ENCODE results near the gene SOX8.

DNA sequence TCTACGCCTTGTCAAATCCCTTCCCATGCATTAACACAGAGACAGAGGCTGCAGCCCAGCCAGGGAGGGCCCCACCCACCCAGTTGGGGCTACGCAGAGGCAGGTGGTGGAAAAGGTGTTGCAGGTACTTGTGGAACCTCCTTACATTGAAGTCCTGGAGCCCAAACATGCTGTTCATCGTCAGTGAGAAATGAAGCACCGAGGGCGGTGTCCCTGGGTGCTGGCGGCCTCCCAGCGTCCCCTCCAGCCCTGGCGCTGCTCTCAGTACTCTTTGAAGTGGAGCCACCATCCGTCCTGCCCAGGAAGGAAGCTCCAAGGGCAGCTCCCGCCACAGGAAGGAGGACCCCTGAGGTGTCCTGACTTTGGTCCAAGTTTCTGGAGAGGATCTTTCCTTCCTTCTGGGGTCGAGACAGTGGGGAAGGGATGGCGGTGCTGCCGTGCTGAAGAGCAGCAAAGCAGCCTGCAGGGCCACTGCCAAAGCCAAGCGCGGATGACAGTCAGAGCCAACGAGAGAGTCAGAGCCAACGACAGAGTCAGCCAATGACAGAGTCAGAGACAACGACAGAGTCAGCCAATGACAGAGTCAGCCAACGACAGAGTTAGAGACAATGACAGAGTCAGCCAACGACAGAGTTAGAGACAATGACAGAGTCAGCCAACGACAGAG lies 34.2 kb upstream of the SOX8 start:
- TF ChIP-seq, protein P1, sequence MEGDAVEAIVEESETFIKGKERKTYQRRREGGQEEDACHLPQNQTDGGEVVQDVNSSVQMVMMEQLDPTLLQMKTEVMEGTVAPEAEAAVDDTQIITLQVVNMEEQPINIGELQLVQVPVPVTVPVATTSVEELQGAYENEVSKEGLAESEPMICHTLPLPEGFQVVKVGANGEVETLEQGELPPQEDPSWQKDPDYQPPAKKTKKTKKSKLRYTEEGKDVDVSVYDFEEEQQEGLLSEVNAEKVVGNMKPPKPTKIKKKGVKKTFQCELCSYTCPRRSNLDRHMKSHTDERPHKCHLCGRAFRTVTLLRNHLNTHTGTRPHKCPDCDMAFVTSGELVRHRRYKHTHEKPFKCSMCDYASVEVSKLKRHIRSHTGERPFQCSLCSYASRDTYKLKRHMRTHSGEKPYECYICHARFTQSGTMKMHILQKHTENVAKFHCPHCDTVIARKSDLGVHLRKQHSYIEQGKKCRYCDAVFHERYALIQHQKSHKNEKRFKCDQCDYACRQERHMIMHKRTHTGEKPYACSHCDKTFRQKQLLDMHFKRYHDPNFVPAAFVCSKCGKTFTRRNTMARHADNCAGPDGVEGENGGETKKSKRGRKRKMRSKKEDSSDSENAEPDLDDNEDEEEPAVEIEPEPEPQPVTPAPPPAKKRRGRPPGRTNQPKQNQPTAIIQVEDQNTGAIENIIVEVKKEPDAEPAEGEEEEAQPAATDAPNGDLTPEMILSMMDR (IDR thresholded peaks at IDR 0.05; ENCODE audit: poor library complexity, severe bottlenecking): no peak
- TF ChIP-seq POLR2AphosphoS5 (IDR thresholded peaks at IDR 0.05): no peak
- TF ChIP-seq, protein P2, sequence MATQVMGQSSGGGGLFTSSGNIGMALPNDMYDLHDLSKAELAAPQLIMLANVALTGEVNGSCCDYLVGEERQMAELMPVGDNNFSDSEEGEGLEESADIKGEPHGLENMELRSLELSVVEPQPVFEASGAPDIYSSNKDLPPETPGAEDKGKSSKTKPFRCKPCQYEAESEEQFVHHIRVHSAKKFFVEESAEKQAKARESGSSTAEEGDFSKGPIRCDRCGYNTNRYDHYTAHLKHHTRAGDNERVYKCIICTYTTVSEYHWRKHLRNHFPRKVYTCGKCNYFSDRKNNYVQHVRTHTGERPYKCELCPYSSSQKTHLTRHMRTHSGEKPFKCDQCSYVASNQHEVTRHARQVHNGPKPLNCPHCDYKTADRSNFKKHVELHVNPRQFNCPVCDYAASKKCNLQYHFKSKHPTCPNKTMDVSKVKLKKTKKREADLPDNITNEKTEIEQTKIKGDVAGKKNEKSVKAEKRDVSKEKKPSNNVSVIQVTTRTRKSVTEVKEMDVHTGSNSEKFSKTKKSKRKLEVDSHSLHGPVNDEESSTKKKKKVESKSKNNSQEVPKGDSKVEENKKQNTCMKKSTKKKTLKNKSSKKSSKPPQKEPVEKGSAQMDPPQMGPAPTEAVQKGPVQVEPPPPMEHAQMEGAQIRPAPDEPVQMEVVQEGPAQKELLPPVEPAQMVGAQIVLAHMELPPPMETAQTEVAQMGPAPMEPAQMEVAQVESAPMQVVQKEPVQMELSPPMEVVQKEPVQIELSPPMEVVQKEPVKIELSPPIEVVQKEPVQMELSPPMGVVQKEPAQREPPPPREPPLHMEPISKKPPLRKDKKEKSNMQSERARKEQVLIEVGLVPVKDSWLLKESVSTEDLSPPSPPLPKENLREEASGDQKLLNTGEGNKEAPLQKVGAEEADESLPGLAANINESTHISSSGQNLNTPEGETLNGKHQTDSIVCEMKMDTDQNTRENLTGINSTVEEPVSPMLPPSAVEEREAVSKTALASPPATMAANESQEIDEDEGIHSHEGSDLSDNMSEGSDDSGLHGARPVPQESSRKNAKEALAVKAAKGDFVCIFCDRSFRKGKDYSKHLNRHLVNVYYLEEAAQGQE (IDR thresholded peaks at IDR 0.05; ENCODE audit: borderline replicate concordance): no peak
- TF ChIP-seq SMC3 (conservative IDR thresholded peaks at IDR 0.05; ENCODE audit: poor library complexity): no peak
- TF ChIP-seq EP300 (conservative IDR thresholded peaks at IDR 0.05; ENCODE audit: poor library complexity, severe bottlenecking): no peak
- no peak for TF ChIP-seq EZH2 (IDR thresholded peaks at IDR 0.05; ENCODE audit: borderline replicate concordance, insufficient read depth, low read length, poor library complexity, severe bottlenecking)
- TF ChIP-seq RAD21 (conservative IDR thresholded peaks at IDR 0.05): no peak
- no peak for TF ChIP-seq TAF1 (IDR thresholded peaks at IDR 0.05; ENCODE audit: low read depth)

Data from neural cell (in vitro differentiated cells).